Stimulated activated naive CD4-positive, alpha-beta T cell (primary cell): ENCODE data around the gene OGFR.
"Not testable (repeated sequence)": the region's sequence is repeated elsewhere in the genome, so short reads cannot be mapped to it uniquely, and the experiment has no call there.

Source experiments
- DNase-seq, 6 experiments: peaks; one replicate each; lab custom pipeline; 2025; lab: John Stamatoyannopoulos, UW

OGFR gene

GRCh38 chr20:62839816-62840215, 35.2 kb downstream of the OGFR start:
- DNase-seq: no peak

- no peak for DNase-seq
Observed at GRCh38 chr20:62840244-62841197, 35.9 kb downstream of the OGFR start.

DNA sequence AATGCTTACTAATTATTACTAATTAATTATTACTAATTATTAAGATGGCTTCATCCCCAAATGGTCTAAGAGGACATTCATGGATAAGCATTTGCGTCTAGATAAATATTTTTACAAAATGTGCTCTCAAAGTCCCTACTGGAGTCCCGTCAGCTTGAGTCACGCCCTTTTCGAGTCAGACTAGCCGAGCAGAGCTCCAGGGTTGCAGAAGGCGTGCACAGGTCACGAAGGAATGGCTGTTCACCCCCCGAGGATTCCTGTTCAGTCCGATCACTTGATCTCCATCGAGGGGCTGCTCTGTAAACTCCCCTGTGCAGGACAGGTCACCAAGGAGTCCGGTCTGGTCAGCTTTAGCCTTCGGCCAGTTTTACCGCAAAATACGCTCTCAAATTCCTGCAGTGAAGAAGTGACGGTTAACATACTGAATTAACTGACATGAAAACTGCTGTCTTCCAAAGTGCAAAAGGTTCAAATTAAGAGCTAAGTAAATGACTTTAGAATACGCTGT, 37.1 kb downstream of the OGFR start:
- no peak for DNase-seq

DNA sequence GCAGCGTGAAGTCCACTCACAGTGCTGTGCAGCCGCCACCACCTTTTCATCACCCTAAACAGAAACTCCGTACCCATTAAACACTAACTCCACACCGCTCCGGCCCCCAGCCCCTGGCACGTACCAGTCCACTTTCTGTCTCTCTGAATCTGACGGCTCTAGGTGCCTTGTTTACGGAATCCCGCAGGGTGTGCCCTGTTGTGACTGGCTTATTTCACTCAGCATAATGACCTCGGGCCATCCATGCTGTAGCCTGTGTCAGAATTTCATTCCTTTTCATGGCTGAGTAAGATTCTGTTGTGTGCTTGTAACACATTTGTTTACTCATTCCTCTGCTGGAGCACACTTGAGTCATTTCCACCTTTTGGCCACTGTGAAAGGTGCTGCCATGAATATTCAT, 39.0 kb downstream of the OGFR start:
- no peak for DNase-seq

- DNase-seq: no peak
Observed at GRCh38 chr20:62844182-62844581, 39.5 kb downstream of the OGFR start.

DNA sequence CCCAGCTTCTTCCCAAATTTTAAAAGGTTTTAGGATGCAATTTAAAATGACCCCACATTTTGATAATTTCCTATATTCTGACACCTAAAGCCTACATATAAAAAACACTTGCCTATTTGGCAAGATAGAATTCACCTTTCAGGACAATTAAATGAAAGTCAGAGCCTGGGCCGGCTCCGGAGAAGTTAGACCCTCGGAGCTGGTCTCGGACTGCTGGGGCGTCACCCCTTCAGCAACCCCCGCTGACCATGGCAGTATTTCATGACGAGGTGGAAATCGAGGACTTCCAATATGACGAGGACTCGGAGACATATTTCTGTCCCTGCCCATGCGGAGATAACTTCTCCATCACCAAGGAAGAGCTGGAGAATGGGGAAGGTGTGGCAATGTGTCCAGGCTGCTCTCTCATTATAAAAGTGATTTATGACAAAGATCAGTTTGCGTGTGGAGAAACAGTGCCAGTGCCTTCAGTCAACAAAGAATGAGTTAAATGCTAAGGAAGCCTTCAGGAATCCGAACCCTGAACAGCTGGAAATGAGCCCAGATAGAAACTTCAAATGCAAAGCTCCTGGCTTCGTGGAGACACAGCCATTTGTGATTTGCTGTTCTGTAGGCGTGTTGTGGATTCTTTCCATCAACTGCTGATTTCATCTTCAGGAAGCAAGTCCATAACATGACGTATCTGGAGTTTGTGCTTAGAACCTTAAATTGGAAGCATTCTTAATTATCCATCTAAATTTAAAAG, 41.0 kb downstream of the OGFR start:
- DNase-seq: no peak

DNA sequence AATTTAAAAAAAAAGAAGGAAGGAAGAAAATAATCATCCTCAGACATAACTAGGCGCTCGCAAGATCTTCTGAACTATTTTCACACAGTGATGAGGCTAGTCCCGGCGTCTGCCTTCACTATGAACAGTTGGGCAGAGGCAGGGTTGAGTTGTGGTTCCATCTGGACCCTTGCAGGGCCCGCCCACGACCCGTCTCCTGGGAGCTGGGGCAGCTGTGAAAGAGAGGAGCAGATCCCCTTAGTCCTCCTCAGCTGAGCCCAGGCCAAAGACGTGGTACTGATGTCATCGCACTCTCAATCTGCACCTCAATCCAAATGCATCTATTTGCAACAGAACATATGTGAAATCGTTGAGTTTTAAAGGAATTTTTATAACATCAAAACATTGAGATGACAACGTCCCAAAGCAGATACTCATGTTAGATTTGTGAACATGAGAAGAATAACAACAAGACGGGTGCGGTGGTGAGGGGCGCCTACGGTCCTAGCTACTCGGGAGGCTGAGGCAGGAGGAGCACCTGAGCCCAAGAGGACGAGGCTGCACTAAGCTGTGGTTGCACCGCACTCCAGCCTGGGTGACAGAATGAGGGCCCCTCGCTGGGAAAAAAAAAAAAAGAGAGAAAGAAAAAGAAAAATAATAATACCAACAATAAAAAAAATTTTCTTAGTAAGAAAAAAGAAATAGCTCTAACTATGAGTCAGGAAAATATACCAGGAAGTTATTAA, 41.7 kb downstream of the OGFR start:
- DNase-seq: no peak

GRCh38 chr20:62848917-62849316, 44.3 kb downstream of the OGFR start:
- DNase-seq: not testable (repeated sequence)

- DNase-seq: no peak
Observed at GRCh38 chr20:62849431-62849830, 44.8 kb downstream of the OGFR start.

- no peak for DNase-seq
Observed at GRCh38 chr20:62850333-62850974, 45.8 kb downstream of the OGFR start.

GRCh38 chr20:62852196-62852595, 47.6 kb downstream of the OGFR start:
- DNase-seq: no peak

- no peak for DNase-seq
Observed at GRCh38 chr20:62852841-62853240, 48.2 kb downstream of the OGFR start.

- not testable (repeated sequence) for DNase-seq
Observed at GRCh38 chr20:62853304-62853703, 48.7 kb downstream of the OGFR start.

DNA sequence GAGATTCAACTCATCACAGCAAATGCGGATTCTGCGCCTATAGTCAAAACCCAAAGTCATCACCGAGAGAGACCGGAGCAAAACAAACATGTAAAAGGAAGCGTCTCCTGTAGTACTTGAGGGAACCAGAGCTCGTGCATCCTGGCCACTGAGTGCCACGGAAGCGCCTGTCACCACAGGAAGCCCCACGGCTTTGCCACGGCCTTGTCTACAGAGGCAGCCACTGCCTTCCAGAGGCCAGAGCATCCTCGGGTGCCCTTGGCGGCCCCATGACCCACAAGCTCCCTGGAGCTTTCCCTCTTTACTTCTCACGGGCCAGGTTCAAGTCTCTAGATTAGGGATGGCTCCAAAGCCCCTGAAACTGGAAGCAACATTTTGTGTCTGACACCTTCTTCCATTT, 49.5 kb downstream of the OGFR start:
- DNase-seq: no peak

DNA sequence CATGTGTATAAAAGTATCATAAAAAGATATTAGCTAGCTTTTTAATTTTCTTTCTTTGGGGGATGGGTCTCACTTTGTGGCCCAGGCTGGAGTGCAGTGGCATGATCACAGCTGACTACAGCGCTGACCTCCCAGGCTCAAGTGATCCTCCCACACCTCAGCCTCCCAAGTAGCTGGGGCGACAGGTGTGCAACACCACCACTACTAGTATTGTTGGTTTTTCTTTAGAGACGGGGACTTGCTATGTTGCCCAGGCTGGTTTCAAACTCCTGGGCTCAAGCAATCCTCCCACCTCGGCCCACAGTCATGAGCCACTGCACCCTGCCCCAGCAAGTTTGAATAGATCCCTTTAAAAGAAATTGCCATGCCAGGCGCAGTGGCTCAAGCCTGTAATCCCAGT, 50.5 kb downstream of the OGFR start:
- DNase-seq: no peak

- no peak for DNase-seq
Observed at GRCh38 chr20:62856931-62857619, 52.4 kb downstream of the OGFR start.

- no peak for DNase-seq
Observed at GRCh38 chr20:62858058-62858830, 53.6 kb downstream of the OGFR start.

- no peak for DNase-seq
Observed at GRCh38 chr20:62859721-62860120, 55.1 kb downstream of the OGFR start.

DNA sequence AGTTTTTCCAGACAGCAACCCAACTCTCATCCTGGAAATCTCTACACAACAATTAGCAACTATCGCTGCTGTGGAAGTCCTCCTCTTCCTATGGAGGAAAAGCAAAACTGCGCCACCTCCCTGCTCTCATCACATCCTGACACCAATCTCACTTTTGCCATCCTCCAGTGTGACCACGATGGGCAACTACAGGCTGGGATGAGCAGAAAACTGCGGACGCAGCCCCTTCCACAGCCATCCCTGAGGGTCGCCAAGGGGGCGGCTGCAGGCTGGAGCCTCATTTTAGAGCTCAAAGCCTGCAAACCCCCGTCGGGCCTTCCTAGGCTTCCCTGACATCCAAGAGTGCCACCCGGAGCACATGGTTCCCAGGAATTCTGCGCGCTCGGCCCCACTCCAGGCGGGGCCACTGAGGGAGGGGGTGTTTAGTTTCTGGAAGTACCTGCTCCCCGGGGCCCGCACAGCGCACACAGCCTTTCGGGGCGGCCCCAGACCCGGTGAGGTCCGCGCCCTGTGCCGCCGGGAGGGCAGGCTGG, 55.8 kb downstream of the OGFR start:
- peak in 1 of 6 experiments; percentile 8 for DNase-seq
